Measurements from ENCODE around the gene PCDH17. TPM values are rescaled to one million over a fixed set of nuclear protein-coding genes. Genes with fewer than 3 reads are reported as not detected.

The PCDH17 gene
- polyA plus RNA-seq, 1 donor (not counting 4 experiments of a cell fraction or from before 2014, with no cell fraction given): not detected

DNA sequence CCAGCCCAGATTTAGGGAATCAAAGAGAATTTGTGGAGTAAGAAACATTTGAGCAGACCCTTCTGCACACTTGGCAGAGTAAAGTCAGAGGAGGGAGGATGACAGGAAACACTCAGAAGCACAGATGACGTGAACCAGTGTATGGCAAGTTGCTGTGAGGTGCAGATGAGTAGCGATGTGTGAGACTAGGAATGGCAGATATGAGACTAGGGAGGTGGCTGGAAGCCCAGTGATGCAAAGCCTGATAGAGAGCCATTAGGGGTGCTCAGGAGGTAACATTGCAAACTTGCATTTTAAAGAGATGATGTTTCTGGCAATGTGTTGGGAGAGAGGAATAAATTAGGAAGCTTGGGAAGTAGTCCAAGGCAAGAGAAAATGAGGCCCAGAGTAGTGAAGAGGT, 44.0 kb downstream of the PCDH17 start:
- Histone ChIP-seq H3K27ac (ENCODE audit: control insufficient read depth, insufficient read depth, low read length) (no peak overlapping the region), H3K9me3 (ENCODE audit: control insufficient read depth, low read depth, low read length) (no peaks in the 10 kb centered on the region), H3K27me3 (ENCODE audit: control insufficient read depth, extremely low read depth, insufficient read depth, low read length) (no peaks in the 10 kb centered on the region), H3K36me3 (ENCODE audit: control insufficient read depth in 2 of 2, extremely low read depth in 1 of 2, insufficient read depth in 2 of 2, low read length in 2 of 2) (no peaks in the 10 kb centered on the region), H3K9me1 (ENCODE audit: control insufficient read depth, extremely low read depth, insufficient read depth, low read length) (no peaks in the 10 kb centered on the region), H3K4me3 (ENCODE audit: control insufficient read depth in 2 of 3, extremely low read depth in 1 of 3, insufficient read depth in 2 of 3, low read depth in 1 of 3, low read length in 3 of 3) (no peak overlapping the region), H3K4me1 (ENCODE audit: control insufficient read depth, extremely low read depth, insufficient read depth, low read length) (no peaks in the 10 kb centered on the region), H3K9ac (ENCODE audit: control insufficient read depth, extremely low read depth, insufficient read depth, low read length) (no peak overlapping the region), H4K20me1 (ENCODE audit: control insufficient read depth, extremely low read depth, insufficient read depth, low read length) (no peaks in the 10 kb centered on the region), H2AFZ (ENCODE audit: control insufficient read depth, low read length) (no peak overlapping the region), H3K4me2 (ENCODE audit: control insufficient read depth, extremely low read depth, insufficient read depth, low read depth, low read length) (no peak overlapping the region), H3K79me2 (ENCODE audit: control insufficient read depth, insufficient read depth, low read length) (no peaks in the 10 kb centered on the region)
- DNase-seq (ENCODE audit: low read depth, low spot score) (no peak), FAIRE-seq (no peak)
- TF ChIP-seq, protein P1, sequence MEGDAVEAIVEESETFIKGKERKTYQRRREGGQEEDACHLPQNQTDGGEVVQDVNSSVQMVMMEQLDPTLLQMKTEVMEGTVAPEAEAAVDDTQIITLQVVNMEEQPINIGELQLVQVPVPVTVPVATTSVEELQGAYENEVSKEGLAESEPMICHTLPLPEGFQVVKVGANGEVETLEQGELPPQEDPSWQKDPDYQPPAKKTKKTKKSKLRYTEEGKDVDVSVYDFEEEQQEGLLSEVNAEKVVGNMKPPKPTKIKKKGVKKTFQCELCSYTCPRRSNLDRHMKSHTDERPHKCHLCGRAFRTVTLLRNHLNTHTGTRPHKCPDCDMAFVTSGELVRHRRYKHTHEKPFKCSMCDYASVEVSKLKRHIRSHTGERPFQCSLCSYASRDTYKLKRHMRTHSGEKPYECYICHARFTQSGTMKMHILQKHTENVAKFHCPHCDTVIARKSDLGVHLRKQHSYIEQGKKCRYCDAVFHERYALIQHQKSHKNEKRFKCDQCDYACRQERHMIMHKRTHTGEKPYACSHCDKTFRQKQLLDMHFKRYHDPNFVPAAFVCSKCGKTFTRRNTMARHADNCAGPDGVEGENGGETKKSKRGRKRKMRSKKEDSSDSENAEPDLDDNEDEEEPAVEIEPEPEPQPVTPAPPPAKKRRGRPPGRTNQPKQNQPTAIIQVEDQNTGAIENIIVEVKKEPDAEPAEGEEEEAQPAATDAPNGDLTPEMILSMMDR (optimal IDR thresholded peaks at IDR 0.05 in 1 of 3, IDR thresholded peaks at IDR 0.05 in 1 of 3, conservative IDR thresholded peaks at IDR 0.05 in 1 of 3; ENCODE audit: extremely low read depth in 1 of 3, insufficient read depth in 2 of 3, low read length in 3 of 3): no peak
- TF ChIP-seq EZH2 (IDR thresholded peaks at IDR 0.05; ENCODE audit: low read length): no peak
- dilution Hi-C loops (cut with MboI; ENCODE audit: extremely low pct_ligation_motif_present, low sequenced_read_pairs): no loop called here

DNA sequence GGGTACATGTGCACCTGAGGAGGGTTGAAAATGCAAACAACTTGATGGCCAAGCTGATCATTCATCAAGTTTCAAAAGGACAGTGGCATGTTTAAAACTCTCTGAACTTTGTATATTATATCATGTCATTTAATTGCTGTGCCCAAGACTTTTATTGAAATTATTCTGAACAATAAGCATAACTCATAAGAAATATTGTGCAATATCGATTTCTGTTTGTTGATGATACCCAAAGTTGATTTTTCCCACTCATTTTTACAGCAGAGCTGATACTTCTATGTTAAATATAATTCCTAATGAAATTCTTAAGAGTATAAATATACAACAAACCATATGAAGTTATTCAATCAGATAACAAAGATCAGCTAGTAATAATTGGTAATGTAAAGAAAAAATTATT, 49.1 kb downstream of the PCDH17 start:
- Histone ChIP-seq H3K9me3 (ENCODE audit: control insufficient read depth, low read depth, low read length) (no peaks in the 10 kb centered on the region), H3K4me1 (ENCODE audit: control insufficient read depth, extremely low read depth, insufficient read depth, low read length) (no peaks in the 10 kb centered on the region), H3K36me3 (ENCODE audit: control insufficient read depth in 2 of 2, extremely low read depth in 1 of 2, insufficient read depth in 2 of 2, low read length in 2 of 2) (no peaks in the 10 kb centered on the region), H2AFZ (ENCODE audit: control insufficient read depth, low read length) (no peak overlapping the region), H3K27ac (ENCODE audit: control insufficient read depth, insufficient read depth, low read length) (no peak overlapping the region), H3K79me2 (ENCODE audit: control insufficient read depth, insufficient read depth, low read length) (no peaks in the 10 kb centered on the region), H3K27me3 (ENCODE audit: control insufficient read depth, extremely low read depth, insufficient read depth, low read length) (no peaks in the 10 kb centered on the region), H3K4me2 (ENCODE audit: control insufficient read depth, extremely low read depth, insufficient read depth, low read depth, low read length) (no peak overlapping the region), H3K4me3 (ENCODE audit: control insufficient read depth in 2 of 3, extremely low read depth in 1 of 3, insufficient read depth in 2 of 3, low read depth in 1 of 3, low read length in 3 of 3) (no peak overlapping the region), H3K9ac (ENCODE audit: control insufficient read depth, extremely low read depth, insufficient read depth, low read length) (no peak overlapping the region), H3K9me1 (ENCODE audit: control insufficient read depth, extremely low read depth, insufficient read depth, low read length) (no peaks in the 10 kb centered on the region), H4K20me1 (ENCODE audit: control insufficient read depth, extremely low read depth, insufficient read depth, low read length) (no peaks in the 10 kb centered on the region)
- dilution Hi-C loops (cut with MboI; ENCODE audit: extremely low pct_ligation_motif_present, low sequenced_read_pairs): no loop called here
- FAIRE-seq: no peak
- no peak for DNase-seq (ENCODE audit: low read depth, low spot score)
- no peak for TF ChIP-seq EZH2 (IDR thresholded peaks at IDR 0.05; ENCODE audit: low read length)
- TF ChIP-seq, protein P1 (optimal IDR thresholded peaks at IDR 0.05 in 1 of 3, IDR thresholded peaks at IDR 0.05 in 1 of 3, conservative IDR thresholded peaks at IDR 0.05 in 1 of 3; ENCODE audit: extremely low read depth in 1 of 3, insufficient read depth in 2 of 3, low read length in 3 of 3): no peak

Measured in keratinocyte (primary cell).